KMS-11 (cell line): Measurements from ENCODE around the gene TAS1R2.

Experiments used
- H2AFZ ChIP-seq: fragments of 200-600 bp; sonication (generic); 2 replicates; pipeline ENCODE4 v1.6.1; 2016; ENCODE audit warnings: antibody characterized with exemption, mixed run types, low read depth
- H3K27ac ChIP-seq: fragments of 200-600 bp; sonication (generic); 2 replicates; pipeline ENCODE4 v1.6.1; 2016; ENCODE audit warnings: mild to moderate bottlenecking, mixed run types
- H3K27me3 ChIP-seq: fragments of 200-600 bp; sonication (generic); 2 replicates; pipeline ENCODE4 v1.6.1; 2017; ENCODE audit warnings: mild to moderate bottlenecking, low read depth, mixed run types, moderate library complexity; ENCODE audit not compliant: insufficient read depth
- H3K36me3 ChIP-seq: fragments of 200-600 bp; sonication (generic); 2 replicates; pipeline ENCODE4 v1.6.1; 2017; ENCODE audit warnings: mild to moderate bottlenecking, mixed run types; ENCODE audit not compliant: insufficient read depth
- H3K4me1 ChIP-seq: fragments of 200-600 bp; sonication (generic); 2 replicates; pipeline ENCODE4 v1.6.1; 2016; ENCODE audit warnings: mild to moderate bottlenecking, low read depth, mixed run types; ENCODE audit not compliant: poor library complexity, severe bottlenecking
- H3K4me2 ChIP-seq: fragments of 200-600 bp; sonication (generic); 2 replicates; pipeline ENCODE4 v1.7.0; 2016; ENCODE audit warnings: mild to moderate bottlenecking, mixed run types
- H3K4me3 ChIP-seq: fragments of 200-600 bp; sonication (generic); IDR thresholded peaks from 2 replicates; pipeline ENCODE4 v1.6.1; 2017; ENCODE audit warnings: low read depth, low read length, mixed read lengths; ENCODE audit not compliant: insufficient read depth
- H3K79me2 ChIP-seq: fragments of 200-600 bp; sonication (generic); 2 replicates; pipeline ENCODE4 v1.6.1; 2016; ENCODE audit warnings: low read depth, mixed run types; ENCODE audit not compliant: insufficient read depth
- H3K9ac ChIP-seq: fragments of 200-600 bp; sonication (generic); 2 replicates; pipeline ENCODE4 v1.6.1; 2016; ENCODE audit warnings: mild to moderate bottlenecking, mixed run types
- H4K20me1 ChIP-seq: fragments of 200-600 bp; sonication (generic); 2 replicates; pipeline ENCODE4 v1.6.1; 2016; ENCODE audit warnings: mild to moderate bottlenecking, mixed run types; ENCODE audit not compliant: insufficient read depth
- TF ChIP-seq, protein P1 (sequence below): fragments of 200-600 bp; sonication (generic); conservative IDR thresholded peaks from 2 replicates; pipeline ENCODE4 v1.6.1; 2017; ENCODE audit warnings: low read depth, mild to moderate bottlenecking, antibody characterized with exemption, low read length, moderate library complexity, mixed read lengths

The TAS1R2 gene

DNA sequence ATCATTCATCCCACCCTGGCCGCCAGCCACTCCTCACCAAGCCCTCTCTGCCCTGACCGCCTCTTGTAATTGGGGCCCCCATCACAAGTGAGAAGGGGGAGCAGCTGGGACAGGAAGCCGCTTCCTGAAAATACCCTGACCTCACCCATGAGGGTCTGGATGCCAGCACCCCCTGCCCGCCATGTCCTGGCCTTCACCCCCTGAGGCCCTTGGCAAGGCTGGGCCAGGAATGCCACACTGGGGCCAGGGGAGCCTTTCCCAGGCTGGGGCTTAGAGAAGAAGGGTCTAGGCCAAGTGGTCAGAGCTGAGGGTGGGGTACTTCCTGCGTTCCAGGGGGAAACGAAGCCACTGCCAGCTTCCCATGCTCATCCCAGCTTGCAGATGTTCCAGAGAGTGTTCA is 60.5 kb downstream of the TAS1R2 start:
- Histone ChIP-seq H3K27ac (no peak overlapping the region), H2AFZ (no peak overlapping the region), H3K4me2 (no peak overlapping the region), H3K4me3 (no peak overlapping the region), H3K9ac (no peak overlapping the region), H3K79me2 (no peaks in the 10 kb centered on the region), H3K36me3 (no peaks in the 10 kb centered on the region), H3K27me3 (peaks cover 7% of the 10 kb centered on the region; the same call in 1 of the 2 replicates), H3K4me1 (no peaks in the 10 kb centered on the region), H4K20me1 (no peaks in the 10 kb centered on the region)
- TF ChIP-seq, protein P1, sequence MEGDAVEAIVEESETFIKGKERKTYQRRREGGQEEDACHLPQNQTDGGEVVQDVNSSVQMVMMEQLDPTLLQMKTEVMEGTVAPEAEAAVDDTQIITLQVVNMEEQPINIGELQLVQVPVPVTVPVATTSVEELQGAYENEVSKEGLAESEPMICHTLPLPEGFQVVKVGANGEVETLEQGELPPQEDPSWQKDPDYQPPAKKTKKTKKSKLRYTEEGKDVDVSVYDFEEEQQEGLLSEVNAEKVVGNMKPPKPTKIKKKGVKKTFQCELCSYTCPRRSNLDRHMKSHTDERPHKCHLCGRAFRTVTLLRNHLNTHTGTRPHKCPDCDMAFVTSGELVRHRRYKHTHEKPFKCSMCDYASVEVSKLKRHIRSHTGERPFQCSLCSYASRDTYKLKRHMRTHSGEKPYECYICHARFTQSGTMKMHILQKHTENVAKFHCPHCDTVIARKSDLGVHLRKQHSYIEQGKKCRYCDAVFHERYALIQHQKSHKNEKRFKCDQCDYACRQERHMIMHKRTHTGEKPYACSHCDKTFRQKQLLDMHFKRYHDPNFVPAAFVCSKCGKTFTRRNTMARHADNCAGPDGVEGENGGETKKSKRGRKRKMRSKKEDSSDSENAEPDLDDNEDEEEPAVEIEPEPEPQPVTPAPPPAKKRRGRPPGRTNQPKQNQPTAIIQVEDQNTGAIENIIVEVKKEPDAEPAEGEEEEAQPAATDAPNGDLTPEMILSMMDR = no peak

GRCh38 chr1:18798533-18798932 is 60.9 kb downstream of the TAS1R2 start:
- H3K36me3 ChIP-seq = no peaks in the 10 kb centered on the region
- no peak overlapping the region for H3K4me2 ChIP-seq
- TF ChIP-seq, protein P1 = no peak
- no peaks in the 10 kb centered on the region for H3K4me1 ChIP-seq
- H3K9ac ChIP-seq = no peak overlapping the region
- H3K27me3 ChIP-seq = peaks cover 6% of the 10 kb centered on the region; the same call in 1 of the 2 replicates
- H3K27ac ChIP-seq = no peak overlapping the region
- H3K4me3 ChIP-seq = no peak overlapping the region
- H3K79me2 ChIP-seq = no peaks in the 10 kb centered on the region
- no peak overlapping the region for H2AFZ ChIP-seq
- no peaks in the 10 kb centered on the region for H4K20me1 ChIP-seq

GRCh38 chr1:18796950-18797349 is 62.5 kb downstream of the TAS1R2 start:
- H3K4me1 ChIP-seq = no peaks in the 10 kb centered on the region
- H2AFZ ChIP-seq = no peak overlapping the region

GRCh38 chr1:18795002-18795689 is 64.3 kb downstream of the TAS1R2 start:
- Histone ChIP-seq H3K4me3 (no peak overlapping the region), H3K27ac (no peak overlapping the region), H3K9ac (no peak overlapping the region), H3K4me2 (no peak overlapping the region), H4K20me1 (no peaks in the 10 kb centered on the region), H2AFZ (no peak overlapping the region), H3K36me3 (no peaks in the 10 kb centered on the region), H3K4me1 (no peaks in the 10 kb centered on the region), H3K79me2 (no peaks in the 10 kb centered on the region), H3K27me3 (peaks cover 5% of the 10 kb centered on the region; the same call in 1 of the 2 replicates)
- TF ChIP-seq, protein P1 = no peak

More at GRCh38 chr1:18796950-18797349, 62.5 kb downstream of the TAS1R2 start:
- Histone ChIP-seq H3K79me2 (no peaks in the 10 kb centered on the region), H3K9ac (no peak overlapping the region), H3K27ac (no peak overlapping the region), H3K4me2 (no peak overlapping the region), H3K4me3 (no peak overlapping the region), H4K20me1 (no peaks in the 10 kb centered on the region), H3K36me3 (no peaks in the 10 kb centered on the region), H3K27me3 (peaks cover 5% of the 10 kb centered on the region; the same call in 1 of the 2 replicates)
- TF ChIP-seq, protein P1 = no peak
